Neural crest cell (in vitro differentiated cells): ENCODE results near the gene HS6ST2. TPM values are rescaled to one million over a fixed set of nuclear protein-coding genes. Genes with fewer than 3 reads are reported as not detected.
A peak's percentile ranks its signal among the peaks of the same experiment; 100 is the strongest.

Source experiments
- DNase-seq: peaks from one replicate; pipeline ENCODE4 v3.0.0; 2021; ENCODE audit warnings: low read depth, mixed read lengths, low spot score
- H3K27ac Mint-ChIP-seq: one replicate; pipeline ENCODE4 v1.8.0; 2021; ENCODE audit warnings: mild to moderate bottlenecking, mixed read lengths; ENCODE audit not compliant: unreplicated experiment
- H3K27me3 Mint-ChIP-seq: 2 replicates; pipeline ENCODE4 v1.8.0; 2021; ENCODE audit warnings: low read depth, mild to moderate bottlenecking, mixed read lengths
- H3K36me3 Mint-ChIP-seq: 2 replicates; pipeline ENCODE4 v1.8.0; 2021; ENCODE audit warnings: low read depth, mild to moderate bottlenecking, mixed read lengths
- H3K4me1 Mint-ChIP-seq: 2 replicates; pipeline ENCODE4 v1.8.0; 2021; ENCODE audit warnings: mixed read lengths
- H3K4me3 Mint-ChIP-seq: one replicate; pipeline ENCODE4 v1.8.0; 2021; ENCODE audit warnings: mild to moderate bottlenecking, mixed read lengths
- H3K9me3 Mint-ChIP-seq: 2 replicates; pipeline ENCODE4 v1.8.0; 2021; ENCODE audit warnings: mixed read lengths
- total RNA-seq: library from RNA; stranded (reverse); gene quantifications from 2 replicates; pipeline ENCODE4 v1.2.1, GENCODE V29; 2021
- TF ChIP-seq, protein P1 (sequence below): fragments of 200-600 bp; sonication (generic); conservative IDR thresholded peaks from 2 replicates; pipeline ENCODE4 v1.5.0; 2021; ENCODE audit warnings: antibody characterized with exemption, mild to moderate bottlenecking

Gene HS6ST2
- total RNA-seq, 1 donor from 2014 or later, result 13.9 TPM

DNA sequence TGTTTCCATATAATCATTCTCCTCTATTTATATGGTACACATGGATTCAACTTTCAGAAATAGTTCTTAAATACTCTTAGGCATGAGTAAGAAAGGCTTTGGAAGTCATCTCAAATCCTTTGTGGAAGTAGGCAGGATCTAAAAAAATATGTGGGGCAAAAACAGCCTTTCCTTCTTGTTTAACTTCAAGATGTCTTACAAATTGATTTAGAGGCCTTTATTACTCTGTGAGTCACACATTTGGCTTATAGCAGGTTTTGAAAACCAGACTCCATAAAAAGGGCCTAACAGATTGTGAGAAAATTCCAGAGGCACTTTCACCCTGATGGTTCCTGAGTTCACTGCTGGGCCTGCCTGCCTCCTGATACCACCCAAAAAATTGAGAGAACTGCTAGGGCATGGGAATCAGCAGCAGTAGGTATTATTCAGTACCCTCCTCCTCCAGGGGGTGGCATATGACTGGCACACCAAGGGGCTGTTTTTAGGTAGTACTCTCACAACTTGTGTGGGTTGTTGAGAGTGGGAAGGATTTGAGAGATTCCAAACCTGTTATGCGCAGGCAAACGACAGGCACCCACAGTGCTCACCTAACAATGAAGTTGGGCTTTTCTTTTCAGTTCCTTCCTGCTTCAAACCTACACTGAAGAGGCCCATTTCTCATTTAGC is 306.9 kb downstream of the HS6ST2 start:
- TF ChIP-seq, protein P1, sequence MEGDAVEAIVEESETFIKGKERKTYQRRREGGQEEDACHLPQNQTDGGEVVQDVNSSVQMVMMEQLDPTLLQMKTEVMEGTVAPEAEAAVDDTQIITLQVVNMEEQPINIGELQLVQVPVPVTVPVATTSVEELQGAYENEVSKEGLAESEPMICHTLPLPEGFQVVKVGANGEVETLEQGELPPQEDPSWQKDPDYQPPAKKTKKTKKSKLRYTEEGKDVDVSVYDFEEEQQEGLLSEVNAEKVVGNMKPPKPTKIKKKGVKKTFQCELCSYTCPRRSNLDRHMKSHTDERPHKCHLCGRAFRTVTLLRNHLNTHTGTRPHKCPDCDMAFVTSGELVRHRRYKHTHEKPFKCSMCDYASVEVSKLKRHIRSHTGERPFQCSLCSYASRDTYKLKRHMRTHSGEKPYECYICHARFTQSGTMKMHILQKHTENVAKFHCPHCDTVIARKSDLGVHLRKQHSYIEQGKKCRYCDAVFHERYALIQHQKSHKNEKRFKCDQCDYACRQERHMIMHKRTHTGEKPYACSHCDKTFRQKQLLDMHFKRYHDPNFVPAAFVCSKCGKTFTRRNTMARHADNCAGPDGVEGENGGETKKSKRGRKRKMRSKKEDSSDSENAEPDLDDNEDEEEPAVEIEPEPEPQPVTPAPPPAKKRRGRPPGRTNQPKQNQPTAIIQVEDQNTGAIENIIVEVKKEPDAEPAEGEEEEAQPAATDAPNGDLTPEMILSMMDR, result peak; percentile 39
- no peak overlapping the region for H3K27ac Mint-ChIP-seq
- H3K36me3 Mint-ChIP-seq, result no peaks in the 10 kb centered on the region
- no peak for DNase-seq
- peaks cover 26% of the 10 kb centered on the region for H3K4me1 Mint-ChIP-seq
- H3K9me3 Mint-ChIP-seq, result no peaks in the 10 kb centered on the region
- H3K4me3 Mint-ChIP-seq, result no peak overlapping the region
- H3K27me3 Mint-ChIP-seq, result no peaks in the 10 kb centered on the region

DNA sequence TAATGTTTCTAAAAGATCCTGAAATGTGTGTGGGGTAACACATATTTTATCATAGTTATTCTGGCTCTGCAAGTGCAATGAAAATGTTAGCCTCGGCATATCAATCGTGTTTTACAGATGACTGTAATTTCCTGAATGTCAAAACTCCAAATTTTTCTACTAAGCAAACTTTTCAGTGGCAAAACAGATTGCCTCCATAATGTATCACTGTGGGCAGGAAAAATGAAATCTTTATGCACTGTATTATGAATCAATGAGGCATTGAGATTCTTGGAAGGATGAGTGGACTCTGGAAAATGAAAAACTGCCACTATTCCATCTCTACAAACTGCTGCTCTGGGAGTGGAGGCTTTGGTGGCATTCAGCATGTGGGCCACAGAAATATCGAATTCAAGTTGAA is 309.5 kb downstream of the HS6ST2 start:
- H3K27me3 Mint-ChIP-seq, result no peaks in the 10 kb centered on the region
- no peaks in the 10 kb centered on the region for H3K36me3 Mint-ChIP-seq

DNA sequence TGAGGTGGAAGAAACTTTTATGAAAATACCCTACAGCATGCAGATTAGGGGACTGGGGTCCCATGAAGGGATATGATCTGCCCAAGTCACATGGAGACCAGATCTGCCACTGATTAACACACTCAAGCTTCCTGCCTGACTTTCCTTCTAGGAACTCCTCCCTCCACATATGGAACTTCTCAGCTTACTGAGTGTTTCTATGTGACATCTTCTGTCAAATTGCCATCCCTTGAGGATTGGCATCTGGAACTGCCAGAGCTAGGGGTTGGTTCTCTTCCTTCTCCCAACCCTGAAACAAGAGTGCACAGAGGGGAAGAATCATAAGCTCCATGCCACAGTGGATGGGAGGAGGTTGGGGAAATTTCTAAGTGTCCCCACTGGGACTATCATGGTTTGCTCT is 319.0 kb downstream of the HS6ST2 start:
- H3K4me3 Mint-ChIP-seq, result no peak overlapping the region
- H3K4me1 Mint-ChIP-seq, result peaks cover 5% of the 10 kb centered on the region
- H3K36me3 Mint-ChIP-seq, result no peaks in the 10 kb centered on the region
- peaks cover 4% of the 10 kb centered on the region for H3K9me3 Mint-ChIP-seq
- no peak for DNase-seq
- no peak overlapping the region for H3K27ac Mint-ChIP-seq
- H3K27me3 Mint-ChIP-seq, result no peaks in the 10 kb centered on the region
- TF ChIP-seq, protein P1, result no peak

More for the DNA sequence above, 309.5 kb downstream of the HS6ST2 start:
- no peaks in the 10 kb centered on the region for H3K9me3 Mint-ChIP-seq
- H3K27ac Mint-ChIP-seq, result no peak overlapping the region
- peaks cover 10% of the 10 kb centered on the region for H3K4me1 Mint-ChIP-seq
- TF ChIP-seq, protein P1, result no peak
- no peak for DNase-seq
- no peak overlapping the region for H3K4me3 Mint-ChIP-seq

DNA sequence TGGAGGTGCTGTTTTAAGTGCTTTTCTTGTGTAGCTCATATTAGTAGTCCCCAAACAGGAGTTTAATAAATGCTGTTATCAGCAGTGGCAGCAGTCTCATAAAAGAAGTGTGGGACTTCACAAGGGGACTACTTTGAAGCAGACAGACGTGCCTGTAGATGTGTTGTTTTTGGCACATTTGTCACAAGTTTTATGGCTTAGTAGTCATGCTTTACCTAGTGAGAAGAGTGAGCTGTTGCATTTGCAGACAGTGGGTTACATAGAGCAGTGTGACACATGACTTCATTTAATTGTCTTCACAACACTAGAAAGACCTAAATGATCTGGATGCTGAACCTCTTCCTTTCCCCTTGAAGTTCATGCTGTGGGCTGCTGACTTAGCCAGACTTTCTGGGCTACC is 320.1 kb downstream of the HS6ST2 start:
- H3K36me3 Mint-ChIP-seq, result no peaks in the 10 kb centered on the region
- H3K27me3 Mint-ChIP-seq, result no peaks in the 10 kb centered on the region
- no peak overlapping the region for H3K27ac Mint-ChIP-seq
- TF ChIP-seq, protein P1, result no peak
- H3K9me3 Mint-ChIP-seq, result peaks cover 4% of the 10 kb centered on the region
- no peak for DNase-seq
- no peak overlapping the region for H3K4me3 Mint-ChIP-seq
- H3K4me1 Mint-ChIP-seq, result peaks cover 9% of the 10 kb centered on the region

DNA sequence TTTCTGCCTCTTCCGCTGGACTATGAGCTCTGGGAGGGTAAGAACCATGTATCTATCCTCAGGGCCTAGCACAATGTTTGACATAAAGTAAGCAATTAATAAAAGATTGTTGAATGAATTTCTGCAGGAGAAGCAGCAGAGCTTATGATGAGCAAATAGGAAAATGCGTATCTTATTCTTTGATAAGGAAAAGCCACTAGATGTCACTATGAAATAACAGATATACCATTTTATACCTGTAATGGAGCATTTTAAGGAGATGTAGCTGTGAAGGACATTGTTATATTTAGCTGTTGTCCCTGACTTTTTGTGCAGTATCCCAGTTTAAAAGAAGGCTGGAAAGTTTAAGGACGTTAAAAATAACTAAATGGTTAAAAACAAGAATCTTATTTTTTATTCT is 322.3 kb downstream of the HS6ST2 start:
- Mint-ChIP-seq H3K27ac (no peak overlapping the region), H3K36me3 (no peaks in the 10 kb centered on the region), H3K9me3 (peaks cover 4% of the 10 kb centered on the region), H3K4me3 (no peak overlapping the region), H3K4me1 (peaks cover 13% of the 10 kb centered on the region), H3K27me3 (no peaks in the 10 kb centered on the region)
- TF ChIP-seq, protein P1, result no peak
- DNase-seq, result no peak
